Fibroblast of the aortic adventitia (primary cell): ENCODE results near the gene VWCE. TPM values are rescaled to one million over a fixed set of nuclear protein-coding genes. Genes with fewer than 3 reads are reported as not detected.

Experiments used
- DNase-seq: peaks from one replicate; pipeline ENCODE4 v3.0.0-alpha.2; 2010; ENCODE audit warnings: low read depth
- H3K4me3 ChIP-seq: 2 replicates; pipeline ENCODE4 v1.5.1; 2011; ENCODE audit warnings: low read depth, mild to moderate bottlenecking, control low read depth, low read length, moderate library complexity
- CTCF ChIP-seq: IDR thresholded peaks from 2 replicates; pipeline ENCODE4 v1.5.1; 2011; ENCODE audit warnings: mild to moderate bottlenecking, low read length, control low read depth, inconsistent platforms; ENCODE audit not compliant: insufficient read depth
- total RNA-seq: library from RNA; depleted of rRNA; stranded (reverse); fragments of >200 nt; gene quantifications from 2 replicates; pipeline ENCODE4 v1.2.3, GENCODE V29; 2012; ENCODE audit warnings: low replicate concordance

Gene VWCE
- total RNA-seq, 1 donor: 7.4 TPM

- no peak for DNase-seq
- H3K4me3 ChIP-seq: peak overlapping the region; percentile 72
- no peak for TF ChIP-seq CTCF
Measured at GRCh38 chr11:61295596-61295926, 445 bp upstream of the VWCE start.

GRCh38 chr11:61293867-61294716, 1.0 kb downstream of the VWCE start:
- peak overlapping the region; percentile 72 for H3K4me3 ChIP-seq
- peak; percentile 49 for DNase-seq
- TF ChIP-seq CTCF: no peak

DNA sequence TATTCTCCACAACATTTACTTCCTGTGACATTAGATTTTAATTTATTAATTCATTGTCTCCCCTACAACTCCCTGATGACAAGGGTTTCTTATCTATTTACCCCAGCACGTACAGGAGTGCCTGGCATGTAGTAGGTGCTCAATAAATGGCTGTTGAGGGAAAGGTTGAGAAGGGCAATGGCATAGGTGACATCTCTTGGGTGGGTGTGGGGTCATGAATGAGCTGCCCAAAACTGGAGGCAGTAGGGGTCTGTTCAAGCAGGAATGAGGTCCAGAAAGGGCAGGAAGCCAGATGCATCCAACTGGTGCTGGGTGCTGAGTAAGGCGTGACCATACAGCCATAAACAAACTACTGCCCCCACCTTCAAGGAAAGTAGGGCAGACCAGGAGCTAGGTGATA, 2.8 kb downstream of the VWCE start:
- no peak overlapping the region for H3K4me3 ChIP-seq
- no peak for TF ChIP-seq CTCF
- no peak for DNase-seq

GRCh38 chr11:61290905-61291690, 4.0 kb downstream of the VWCE start:
- no peak for DNase-seq
- no peak for TF ChIP-seq CTCF
- H3K4me3 ChIP-seq: no peak overlapping the region

- no peak overlapping the region for H3K4me3 ChIP-seq
- DNase-seq: no peak
- no peak for TF ChIP-seq CTCF
Measured at GRCh38 chr11:61287338-61287977, 7.7 kb downstream of the VWCE start.

- no peak for TF ChIP-seq CTCF
- no peak for DNase-seq
Measured at GRCh38 chr11:61283613-61284012, 11.5 kb downstream of the VWCE start.

More at GRCh38 chr11:61283613-61284012, 11.5 kb downstream of the VWCE start:
- no peak overlapping the region for H3K4me3 ChIP-seq
